ENCODE data around the gene GRM5. TPM values are rescaled to one million over a fixed set of nuclear protein-coding genes. Genes with fewer than 3 reads are reported as not detected.

The GRM5 gene
- total RNA-seq, 2 donors from 2014 or later, result not detected

GRCh38 chr11:88523386-88524071 is 542.3 kb downstream of the GRM5 start:
- H3K4me3 Mint-ChIP-seq, result no peak overlapping the region
- H3K27me3 Mint-ChIP-seq, result peaks cover 13% of the 10 kb centered on the region
- H3K4me1 Mint-ChIP-seq, result no peaks in the 10 kb centered on the region
- no peaks in the 10 kb centered on the region for H3K9me3 Mint-ChIP-seq
- ATAC-seq (replicated peaks), result no peak
- H3K27ac Mint-ChIP-seq, result no peak overlapping the region
- no peaks in the 10 kb centered on the region for H3K36me3 Mint-ChIP-seq (ENCODE audit: low read depth)

GRCh38 chr11:88522624-88523385 is 543.0 kb downstream of the GRM5 start:
- no peak overlapping the region for H3K27ac Mint-ChIP-seq
- H3K9me3 Mint-ChIP-seq, result no peaks in the 10 kb centered on the region
- no peak for ATAC-seq (replicated peaks)

DNA sequence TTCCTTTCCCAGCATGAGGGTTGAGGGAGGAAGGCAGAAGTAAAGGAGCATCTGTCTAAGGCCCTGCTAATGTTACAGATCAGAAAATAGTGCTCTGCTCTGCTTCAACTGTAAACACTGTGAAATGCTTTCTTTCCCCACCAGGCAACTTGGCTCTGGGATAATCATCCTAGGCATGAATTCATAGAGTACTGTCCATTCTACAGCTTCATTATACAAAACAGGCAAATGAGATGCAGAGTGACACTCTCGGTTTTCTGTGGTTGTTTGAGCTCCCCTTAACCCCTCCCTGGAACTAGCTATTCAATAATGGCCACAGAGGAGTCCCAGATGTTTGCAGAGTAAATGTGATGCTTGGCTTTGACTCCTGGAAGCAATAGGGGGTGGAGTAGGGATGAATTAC is 544.0 kb downstream of the GRM5 start:
- H3K4me3 Mint-ChIP-seq, result no peak overlapping the region
- H3K4me1 Mint-ChIP-seq, result no peaks in the 10 kb centered on the region
- no peak overlapping the region for H3K27ac Mint-ChIP-seq
- H3K9me3 Mint-ChIP-seq, result no peaks in the 10 kb centered on the region
- H3K27me3 Mint-ChIP-seq, result peaks cover 10% of the 10 kb centered on the region
- no peak for ATAC-seq (replicated peaks)
- no peaks in the 10 kb centered on the region for H3K36me3 Mint-ChIP-seq (ENCODE audit: low read depth)

More at GRCh38 chr11:88522624-88523385, 543.0 kb downstream of the GRM5 start:
- Mint-ChIP-seq H3K27me3 (peaks cover 13% of the 10 kb centered on the region), H3K36me3 (ENCODE audit: low read depth) (no peaks in the 10 kb centered on the region), H3K4me1 (no peaks in the 10 kb centered on the region), H3K4me3 (no peak overlapping the region)

DNA sequence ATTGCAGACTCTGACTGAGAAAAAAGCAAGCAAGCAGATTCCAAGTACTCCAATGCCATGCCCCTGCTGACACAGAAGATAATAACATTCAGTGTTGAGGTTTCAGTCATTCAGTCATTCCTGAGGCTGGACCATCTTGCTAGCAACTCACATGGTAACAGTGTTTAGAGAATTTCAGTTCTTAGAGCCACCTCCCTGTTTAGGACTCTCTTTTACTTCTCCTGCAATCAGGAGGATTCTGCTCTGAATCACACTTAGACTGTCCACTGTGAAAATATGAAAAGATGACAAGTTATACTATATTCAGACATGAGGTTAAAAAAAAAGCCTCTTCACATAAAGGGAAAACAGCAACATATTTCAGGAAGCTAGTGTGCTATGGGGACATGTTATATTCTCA is 544.4 kb downstream of the GRM5 start:
- Mint-ChIP-seq H3K27me3 (peaks cover 7% of the 10 kb centered on the region), H3K27ac (no peak overlapping the region), H3K9me3 (no peaks in the 10 kb centered on the region), H3K4me3 (no peak overlapping the region), H3K4me1 (no peaks in the 10 kb centered on the region), H3K36me3 (ENCODE audit: low read depth) (no peaks in the 10 kb centered on the region)
- no peak for ATAC-seq (replicated peaks)

GRCh38 chr11:88520391-88520790 is 545.4 kb downstream of the GRM5 start:
- H3K4me3 Mint-ChIP-seq, result no peak overlapping the region
- H3K27me3 Mint-ChIP-seq, result peaks cover 12% of the 10 kb centered on the region
- H3K4me1 Mint-ChIP-seq, result no peaks in the 10 kb centered on the region
- no peaks in the 10 kb centered on the region for H3K36me3 Mint-ChIP-seq (ENCODE audit: low read depth)
- H3K27ac Mint-ChIP-seq, result no peak overlapping the region
- ATAC-seq (replicated peaks), result no peak
- H3K9me3 Mint-ChIP-seq, result no peaks in the 10 kb centered on the region

- Mint-ChIP-seq H3K9me3 (no peaks in the 10 kb centered on the region), H3K36me3 (ENCODE audit: low read depth) (no peaks in the 10 kb centered on the region), H3K27me3 (peaks cover 28% of the 10 kb centered on the region), H3K4me3 (no peak overlapping the region), H3K27ac (no peak overlapping the region), H3K4me1 (no peaks in the 10 kb centered on the region)
- no peak for ATAC-seq (replicated peaks)
Observed at GRCh38 chr11:88515002-88515401, 550.8 kb downstream of the GRM5 start.

DNA sequence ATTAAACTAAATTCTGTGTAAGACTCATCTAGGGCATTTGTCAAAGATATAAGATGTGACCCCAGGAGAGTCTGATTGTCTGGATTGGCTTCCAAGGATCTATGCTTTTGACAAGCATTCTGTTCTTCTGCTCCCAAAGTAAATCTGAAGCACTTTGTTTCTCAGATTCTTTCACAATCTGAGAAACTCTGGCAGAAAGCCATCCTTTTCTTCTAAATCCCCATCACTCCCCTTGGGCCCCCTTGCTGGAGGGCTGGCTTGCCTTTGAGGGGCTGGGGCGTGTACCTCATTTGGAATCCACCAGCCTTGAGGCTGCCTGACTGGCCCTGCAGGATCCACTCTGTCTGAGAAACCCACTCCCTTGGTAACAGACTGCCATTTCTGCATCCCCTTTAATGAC is 554.8 kb downstream of the GRM5 start:
- Mint-ChIP-seq H3K36me3 (ENCODE audit: low read depth) (no peaks in the 10 kb centered on the region), H3K27ac (no peak overlapping the region), H3K4me1 (peaks cover 4% of the 10 kb centered on the region), H3K9me3 (no peaks in the 10 kb centered on the region), H3K4me3 (no peak overlapping the region), H3K27me3 (peaks cover 43% of the 10 kb centered on the region)
- no peak for ATAC-seq (replicated peaks)

GRCh38 chr11:88508759-88509581 is 556.8 kb downstream of the GRM5 start:
- H3K27ac Mint-ChIP-seq, result no peak overlapping the region
- H3K4me1 Mint-ChIP-seq, result peaks cover 4% of the 10 kb centered on the region
- H3K36me3 Mint-ChIP-seq (ENCODE audit: low read depth), result no peaks in the 10 kb centered on the region
- ATAC-seq (replicated peaks), result peak; percentile 90
- no peaks in the 10 kb centered on the region for H3K9me3 Mint-ChIP-seq
- peak overlapping the region; percentile 72 for H3K4me3 Mint-ChIP-seq
- H3K27me3 Mint-ChIP-seq, result peaks cover 36% of the 10 kb centered on the region

- Mint-ChIP-seq H3K27ac (no peak overlapping the region), H3K4me1 (peaks cover 4% of the 10 kb centered on the region), H3K4me3 (peak overlapping the region; percentile 72), H3K27me3 (peaks cover 41% of the 10 kb centered on the region), H3K36me3 (ENCODE audit: low read depth) (no peaks in the 10 kb centered on the region), H3K9me3 (no peaks in the 10 kb centered on the region)
- no peak for ATAC-seq (replicated peaks)
Observed at GRCh38 chr11:88508418-88508758, 557.4 kb downstream of the GRM5 start.

DNA sequence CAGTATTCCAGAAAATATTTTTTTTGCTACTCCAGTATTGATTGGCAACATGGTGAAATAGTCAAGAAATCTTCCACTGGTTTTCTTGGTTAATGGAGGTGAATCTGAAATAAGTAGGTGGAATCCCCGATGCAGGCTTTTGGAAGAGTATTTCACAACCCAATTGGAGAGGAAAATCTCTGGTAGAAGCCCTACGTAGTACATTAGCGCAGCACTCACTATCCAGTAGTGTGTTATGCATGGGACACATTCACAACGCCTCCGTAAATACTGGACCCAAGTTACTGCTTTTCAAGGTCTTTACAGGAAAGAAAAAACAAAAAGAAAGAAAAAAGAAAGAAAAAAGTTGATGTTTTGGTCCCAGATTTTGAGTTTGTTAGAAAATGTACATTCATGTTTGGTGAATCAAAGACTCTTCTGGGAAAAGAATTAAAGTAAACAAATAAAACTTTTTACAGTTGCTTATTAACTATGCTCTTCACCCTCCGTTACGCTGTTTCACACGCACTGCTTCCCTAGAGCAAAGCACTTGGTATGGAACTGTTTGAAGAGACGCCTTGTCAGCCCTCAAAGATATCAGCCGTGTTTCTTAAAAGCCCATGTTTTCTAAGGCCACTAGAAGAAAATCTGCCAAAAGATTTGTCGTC is 557.9 kb downstream of the GRM5 start:
- H3K27ac Mint-ChIP-seq, result no peak overlapping the region
- no peaks in the 10 kb centered on the region for H3K9me3 Mint-ChIP-seq
- peaks cover 41% of the 10 kb centered on the region for H3K27me3 Mint-ChIP-seq
- peak overlapping the region; percentile 72 for H3K4me3 Mint-ChIP-seq
- ATAC-seq (replicated peaks), result no peak
- no peaks in the 10 kb centered on the region for H3K36me3 Mint-ChIP-seq (ENCODE audit: low read depth)
- peaks cover 4% of the 10 kb centered on the region for H3K4me1 Mint-ChIP-seq

DNA sequence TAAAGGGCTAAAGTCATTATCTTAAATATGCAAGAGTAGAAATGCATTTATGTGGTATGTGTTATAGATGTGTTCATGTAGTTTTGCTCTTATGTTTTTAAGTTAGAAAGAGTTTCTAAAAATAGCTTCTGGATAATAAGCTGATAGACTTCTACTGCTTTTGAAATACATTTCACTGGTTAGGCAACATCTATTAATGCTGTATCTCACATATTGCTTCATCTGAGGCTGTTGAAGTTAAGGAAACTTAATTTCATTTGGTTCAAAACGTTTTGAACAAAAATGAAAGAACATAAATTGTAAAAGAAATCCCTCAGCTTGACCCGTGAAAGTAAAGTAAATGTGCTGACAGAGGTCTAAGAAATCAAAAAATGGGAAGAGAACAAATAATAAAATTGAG is 564.2 kb downstream of the GRM5 start:
- Mint-ChIP-seq H3K9me3 (peaks cover 3% of the 10 kb centered on the region), H3K4me3 (no peak overlapping the region), H3K27ac (no peak overlapping the region), H3K36me3 (ENCODE audit: low read depth) (no peaks in the 10 kb centered on the region), H3K4me1 (no peaks in the 10 kb centered on the region), H3K27me3 (peaks cover 13% of the 10 kb centered on the region)
- no peak for ATAC-seq (replicated peaks)

DNA sequence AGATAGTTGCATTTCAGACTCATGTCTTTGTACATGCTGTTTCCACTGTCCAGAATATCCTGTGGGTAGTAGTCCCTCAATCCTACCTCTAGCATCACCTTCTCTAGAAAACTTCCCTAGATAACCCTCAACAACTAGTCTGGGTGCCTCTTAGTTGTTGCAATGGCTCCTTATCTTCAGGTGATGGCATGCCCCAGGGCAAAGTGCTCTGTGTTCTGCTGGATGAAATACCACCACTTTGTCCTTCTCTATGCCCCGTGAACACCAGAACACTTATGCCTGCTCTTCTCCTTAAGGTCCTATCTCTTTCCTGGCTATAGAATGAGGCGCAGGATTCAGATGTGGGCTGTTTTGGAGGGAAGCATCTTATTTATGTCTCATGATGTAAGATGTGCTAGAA is 569.9 kb downstream of the GRM5 start:
- Mint-ChIP-seq H3K4me3 (no peak overlapping the region), H3K27ac (no peak overlapping the region), H3K9me3 (peaks cover under 1% of the 10 kb centered on the region), H3K27me3 (peaks cover 2% of the 10 kb centered on the region), H3K4me1 (no peaks in the 10 kb centered on the region), H3K36me3 (ENCODE audit: low read depth) (no peaks in the 10 kb centered on the region)
- no peak for ATAC-seq (replicated peaks)

DNA sequence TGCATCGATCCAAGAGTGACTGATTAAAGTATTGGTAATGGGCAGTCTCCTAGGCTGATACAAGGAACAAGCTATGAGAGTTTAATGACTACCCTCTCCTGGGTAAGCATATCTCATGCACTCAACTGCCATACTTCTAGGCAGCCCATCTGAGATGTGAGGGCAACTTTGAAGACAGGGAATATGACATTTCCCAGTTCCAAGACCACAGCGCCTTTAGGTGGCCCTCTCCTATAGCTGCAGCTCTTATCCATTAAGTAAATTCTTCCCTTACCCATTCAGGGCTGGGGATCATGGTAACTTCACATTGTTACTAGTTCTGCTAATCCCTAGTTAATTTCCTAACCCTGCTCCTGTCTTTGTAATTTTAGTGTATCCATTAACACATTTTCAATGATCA is 570.9 kb downstream of the GRM5 start:
- H3K9me3 Mint-ChIP-seq, result no peaks in the 10 kb centered on the region
- H3K36me3 Mint-ChIP-seq (ENCODE audit: low read depth), result no peaks in the 10 kb centered on the region
- H3K4me3 Mint-ChIP-seq, result no peak overlapping the region
- H3K4me1 Mint-ChIP-seq, result no peaks in the 10 kb centered on the region
- H3K27me3 Mint-ChIP-seq, result no peaks in the 10 kb centered on the region
- ATAC-seq (replicated peaks), result no peak
- H3K27ac Mint-ChIP-seq, result no peak overlapping the region

GRCh38 chr11:88491674-88492073 is 574.1 kb downstream of the GRM5 start:
- Mint-ChIP-seq H3K27me3 (no peaks in the 10 kb centered on the region), H3K36me3 (ENCODE audit: low read depth) (no peaks in the 10 kb centered on the region), H3K27ac (no peak overlapping the region), H3K9me3 (no peaks in the 10 kb centered on the region), H3K4me3 (no peak overlapping the region), H3K4me1 (no peaks in the 10 kb centered on the region)
- ATAC-seq (replicated peaks), result no peak
